HG02943 (cell line): ENCODE measurements around the gene GMPS.
"Not testable (repeated sequence)": the region's sequence is repeated elsewhere in the genome, so short reads cannot be mapped to it uniquely, and the experiment has no call there.

Experiments
- ATAC-seq: cut with Tn5 transposase; IDR thresholded peaks from one replicate; pipeline ENCODE4 v1.9.1; 2021; ENCODE audit warnings: mild to moderate bottlenecking, low read depth, moderate library complexity; ENCODE audit not compliant: unreplicated experiment

The GMPS gene

GRCh38 chr3:155870133-155870944, at the start of gene GMPS:
TSS of gene GMPS (plus strand) at chr3:155870650. CDS start at chr3:155870871, 221 bp downstream.
- peak; percentile 87 for ATAC-seq

GRCh38 chr3:155828490-155829098, 41.9 kb upstream of the GMPS start:
- not testable (repeated sequence) for ATAC-seq

GRCh38 chr3:155835341-155836071, 34.9 kb upstream of the GMPS start:
- ATAC-seq = no peak

- no peak for ATAC-seq
Measured at GRCh38 chr3:155843569-155843968, 26.9 kb upstream of the GMPS start.

- ATAC-seq = no peak
Measured at GRCh38 chr3:155846119-155846518, 24.3 kb upstream of the GMPS start.

GRCh38 chr3:155847993-155848392, 22.5 kb upstream of the GMPS start:
- ATAC-seq = no peak

- not testable (repeated sequence) for ATAC-seq
Measured at GRCh38 chr3:155849404-155849803, 21.0 kb upstream of the GMPS start.

- no peak for ATAC-seq
Measured at GRCh38 chr3:155852341-155852740, 18.1 kb upstream of the GMPS start.

GRCh38 chr3:155853214-155854140, 17.0 kb upstream of the GMPS start:
- ATAC-seq = peak; percentile 7

GRCh38 chr3:155854141-155854940, 16.1 kb upstream of the GMPS start, which contains the start of gene SLC33A1:
TSS of gene SLC33A1 (minus strand) at chr3:155854427. CDS start at chr3:155853997, 430 bp downstream.
- ATAC-seq = peak; percentile 95

- no peak for ATAC-seq
Measured at GRCh38 chr3:155859859-155860258, 10.6 kb upstream of the GMPS start.

- ATAC-seq = not testable (repeated sequence)
Measured at GRCh38 chr3:155860424-155860823, 10.0 kb upstream of the GMPS start.

GRCh38 chr3:155861476-155862183, 8.8 kb upstream of the GMPS start:
- no peak for ATAC-seq

GRCh38 chr3:155862290-155862982, 8.0 kb upstream of the GMPS start:
- ATAC-seq = not testable (repeated sequence)

- no peak for ATAC-seq
Measured at GRCh38 chr3:155863072-155863784, 7.2 kb upstream of the GMPS start.

GRCh38 chr3:155869691-155870090, 759 bp upstream of the GMPS start:
- no peak for ATAC-seq

GRCh38 chr3:155870945-155871745, 695 bp downstream of the GMPS start:
- peak; percentile 27 for ATAC-seq
